Endothelial cell of umbilical vein (primary cell): ENCODE data around the gene TGFBR2. TPM values are rescaled to one million over a fixed set of nuclear protein-coding genes. Genes with fewer than 3 reads are reported as not detected.

Source experiments
- BruUV-seq: library from RNA; stranded (reverse); fragments of 400-500 nt; replicated peaks from 2 replicates; lab custom pipeline; 2021; lab: Mats Ljungman, UMichigan
- CTCF ChIA-PET: fragments of 300-600, 350-600 bp; sonication (Branson Sonifier 250); formaldehyde crosslinking; loops from one replicate; lab custom pipeline; 2021; ENCODE audit warnings: antibody characterized with exemption, inconsistent platforms; lab: Charles Lee
- POLR2A ChIA-PET: fragments of 300-600, 350-600 bp; sonication (Branson Sonifier 250); formaldehyde crosslinking; loops from one replicate; lab custom pipeline; 2021; ENCODE audit warnings: antibody characterized with exemption, inconsistent platforms; lab: Charles Lee
- DNase-seq: peaks from one replicate; pipeline ENCODE4 v3.0.0-alpha.2; 2011; ENCODE audit warnings: low read depth, low spot score
- FAIRE-seq: peaks from 2 replicates; lab custom pipeline; 2011; peaks lifted over from hg19 to GRCh38; lab: Jason Lieb, UNC
- H2AFZ ChIP-seq: 2 replicates; pipeline ENCODE4 v1.6.0; 2012; ENCODE audit warnings: low read depth, low read length, control low read depth, inconsistent platforms
- H3K27ac ChIP-seq: 2 replicates; pipeline ENCODE4 v1.5.1; 2011; ENCODE audit warnings: low read depth, mild to moderate bottlenecking, control low read depth, low read length, moderate library complexity; ENCODE audit not compliant: insufficient read depth
- H3K27me3 ChIP-seq, 2 experiments: 2 replicates each; pipeline versions ENCODE4 v1.6.0 to v1.6.1; 2011; ENCODE audit warnings: low read length in 2 of 2, mixed read lengths in 1 of 2; ENCODE audit not compliant: control insufficient read depth in 2 of 2, insufficient read depth in 2 of 2
- H3K36me3 ChIP-seq, 2 experiments: 2 replicates in 1 of 2; 3 replicates in 1 of 2; pipeline ENCODE4 v1.5.1; 2011; ENCODE audit warnings: low read length in 2 of 2, mild to moderate bottlenecking in 1 of 2, moderate library complexity in 1 of 2; ENCODE audit not compliant: control insufficient read depth in 2 of 2, insufficient read depth in 2 of 2; ENCODE audit errors: extremely low read depth in 1 of 2
- H3K4me1 ChIP-seq: 3 replicates; pipeline ENCODE4 v1.5.1; 2011; ENCODE audit warnings: mild to moderate bottlenecking, low read length; ENCODE audit not compliant: control insufficient read depth, insufficient read depth; ENCODE audit errors: extremely low read depth
- H3K4me2 ChIP-seq: 2 replicates; pipeline ENCODE4 v1.6.1; 2011; ENCODE audit warnings: low read length, control low read depth, mixed read lengths; ENCODE audit not compliant: insufficient read depth
- H3K4me3 ChIP-seq, 3 experiments: fragments of 200-600 bp in 1 of 3; sonication (generic), shearing (Covaris generic) in 1 of 3; replicated peaks in 1 of 3; 2 replicates each; pipeline ENCODE4 v1.5.1; 2011 to 2016; ENCODE audit warnings: control low read depth in 3 of 3, low read length in 3 of 3, mild to moderate bottlenecking in 2 of 3, inconsistent platforms in 1 of 3, low read depth in 1 of 3, moderate library complexity in 1 of 3; ENCODE audit not compliant: insufficient read depth in 1 of 3
- H3K79me2 ChIP-seq: 2 replicates; pipeline ENCODE4 v1.6.0; 2012; ENCODE audit warnings: low read length, inconsistent platforms; ENCODE audit not compliant: control insufficient read depth, insufficient read depth
- H3K9ac ChIP-seq: replicated peaks from 2 replicates; pipeline ENCODE3; 2011; ENCODE audit warnings: low read length, control low read depth; ENCODE audit not compliant: insufficient read depth; ENCODE audit errors: extremely low read depth
- H3K9me1 ChIP-seq: replicated peaks from 3 replicates; pipeline ENCODE4 v1.6.0; 2011; ENCODE audit warnings: mild to moderate bottlenecking, low read length; ENCODE audit not compliant: control insufficient read depth, insufficient read depth; ENCODE audit errors: extremely low read depth
- H3K9me3 ChIP-seq: replicated peaks from 2 replicates; pipeline ENCODE4 v1.5.1; 2012; ENCODE audit warnings: low read length, inconsistent platforms; ENCODE audit not compliant: control insufficient read depth, insufficient read depth
- H4K20me1 ChIP-seq: replicated peaks from 2 replicates; pipeline ENCODE3; 2011; ENCODE audit warnings: mild to moderate bottlenecking, low read length; ENCODE audit not compliant: control insufficient read depth, insufficient read depth; ENCODE audit errors: extremely low read depth
- EZH2 ChIP-seq: IDR thresholded peaks from 2 replicates; pipeline ENCODE4 v1.6.1; 2012; ENCODE audit warnings: borderline replicate concordance, low read depth, mild to moderate bottlenecking, moderate library complexity, low read length, inconsistent platforms; ENCODE audit not compliant: severe bottlenecking
- FOS ChIP-seq: IDR thresholded peaks from 2 replicates; pipeline ENCODE4 v1.6.1; 2011; ENCODE audit warnings: mild to moderate bottlenecking, low read length, moderate library complexity, borderline replicate concordance; ENCODE audit not compliant: insufficient read depth
- GATA2 ChIP-seq: IDR thresholded peaks from 2 replicates; pipeline ENCODE4 v1.7.0; 2011; ENCODE audit warnings: low read depth, mild to moderate bottlenecking, moderate library complexity, mixed read lengths, low read length; ENCODE audit not compliant: insufficient read length, insufficient read depth
- JUN ChIP-seq: IDR thresholded peaks from 2 replicates; pipeline ENCODE4 v1.6.1; 2011; ENCODE audit warnings: borderline replicate concordance, low read depth; ENCODE audit not compliant: insufficient read length, insufficient read depth
- MYC ChIP-seq: IDR thresholded peaks from one replicate; pipeline ENCODE4 v1.6.1; 2011; ENCODE audit warnings: mild to moderate bottlenecking, low read depth, low read length
- POLR2AphosphoS5 ChIP-seq: IDR thresholded peaks from 2 replicates; pipeline ENCODE4 v1.6.1; 2012; ENCODE audit warnings: low read depth, mild to moderate bottlenecking, control low read depth, low read length, moderate library complexity; ENCODE audit not compliant: insufficient read depth
- dilution Hi-C: fragments of 300-500 bp; cut with MboI; formaldehyde crosslinking; loops from one replicate; pipeline ENCODE4 v1.15.0; 2019; ENCODE audit warnings: low sequenced_read_pairs; ENCODE audit not compliant: extremely low pct_ligation_motif_present
- intact Hi-C: fragments of 100-400 bp; cut with micrococcal nuclease; formaldehyde crosslinking; loops from one replicate; pipeline ENCODE4 v1.10.0; 2022
- polyA plus RNA-seq, 4 experiments: library from polyadenylated mRNA; depleted of rRNA in 3 of 4; stranded (reverse) in 3 of 4; unstranded in 1 of 4; fragments of >200 nt; gene quantifications; 2 replicates each; pipeline versions ENCODE4 v1.2.1 to v1.2.3, GENCODE V29; 2011 to 2012; ENCODE audit warnings: missing spikeins in 1 of 4
- total RNA-seq: library from RNA; stranded (reverse); gene quantifications from 2 replicates; pipeline ENCODE4 v1.2.3, GENCODE V29; 2021
- TF ChIP-seq, protein P1 (sequence below), 2 donors: IDR thresholded peaks; 1 replicate in 1 of 2; 2 replicates in 1 of 2; pipeline ENCODE4 v1.5.1; 2011; ENCODE audit warnings: low read length in 2 of 2, mild to moderate bottlenecking in 2 of 2, moderate library complexity in 2 of 2, control low read depth in 1 of 2, inconsistent platforms in 1 of 2, low read depth in 1 of 2; ENCODE audit not compliant: insufficient read depth in 1 of 2; ENCODE audit errors: extremely low read depth in 1 of 2
- TF ChIP-seq, protein P2 (sequence below): IDR thresholded peaks from 2 replicates; pipeline ENCODE4 v1.6.1; 2011; ENCODE audit not compliant: insufficient read depth, insufficient read length

Gene TGFBR2
- total and polyA plus RNA-seq, 2 donors (not counting 3 experiments of a cell fraction or from before 2014, with no cell fraction given): 227 to 250 TPM

DNA sequence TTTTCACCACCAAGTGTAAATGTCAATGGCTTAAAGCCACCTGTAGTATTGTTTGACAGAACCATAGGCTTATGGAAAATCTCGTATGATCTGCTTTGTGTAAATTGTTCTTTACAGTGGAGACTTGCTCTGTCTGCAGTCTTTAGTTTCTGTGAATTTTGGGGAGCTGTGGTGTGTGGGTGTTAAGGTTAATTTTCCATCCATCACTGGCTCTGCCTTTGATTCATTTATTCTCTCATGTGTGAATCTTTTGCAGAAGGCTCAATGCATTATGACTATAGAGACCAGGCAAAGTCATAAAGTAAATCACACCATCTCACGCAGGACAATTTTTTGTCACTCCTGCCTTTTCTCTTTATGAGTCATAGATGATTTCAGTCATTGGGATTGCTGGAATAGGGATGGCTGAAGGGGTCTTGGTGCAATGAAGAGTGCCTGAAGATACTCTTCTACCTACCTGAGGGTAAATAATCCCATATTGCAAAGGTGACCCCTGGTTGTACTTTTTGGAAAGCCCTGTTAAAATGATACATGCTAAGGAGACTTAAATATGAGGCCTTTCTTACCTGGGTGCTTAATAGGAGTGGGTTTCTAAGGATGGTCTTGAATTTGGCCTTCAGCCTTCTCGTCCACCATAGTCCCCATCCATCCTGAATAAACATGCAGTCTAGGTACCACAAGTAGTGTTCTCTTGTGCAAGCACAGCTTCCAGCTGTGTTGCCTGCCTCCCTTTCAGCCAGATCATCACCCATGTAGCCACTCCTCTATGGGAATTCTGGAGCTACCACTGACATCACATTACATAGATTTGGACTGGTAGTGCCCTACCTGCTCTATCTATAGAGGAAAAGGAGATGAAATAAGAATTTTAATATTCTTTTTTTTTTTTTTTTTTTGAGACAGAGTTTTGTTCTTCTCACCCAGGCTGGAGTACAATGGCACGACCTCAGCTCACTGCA, 14.3 kb downstream of the TGFBR2 start:
- no peak for TF ChIP-seq MYC
- TF ChIP-seq EZH2: no peak
- no peak for TF ChIP-seq POLR2AphosphoS5
- TF ChIP-seq JUN: no peak
- no peak for TF ChIP-seq FOS
- TF ChIP-seq, protein P1, sequence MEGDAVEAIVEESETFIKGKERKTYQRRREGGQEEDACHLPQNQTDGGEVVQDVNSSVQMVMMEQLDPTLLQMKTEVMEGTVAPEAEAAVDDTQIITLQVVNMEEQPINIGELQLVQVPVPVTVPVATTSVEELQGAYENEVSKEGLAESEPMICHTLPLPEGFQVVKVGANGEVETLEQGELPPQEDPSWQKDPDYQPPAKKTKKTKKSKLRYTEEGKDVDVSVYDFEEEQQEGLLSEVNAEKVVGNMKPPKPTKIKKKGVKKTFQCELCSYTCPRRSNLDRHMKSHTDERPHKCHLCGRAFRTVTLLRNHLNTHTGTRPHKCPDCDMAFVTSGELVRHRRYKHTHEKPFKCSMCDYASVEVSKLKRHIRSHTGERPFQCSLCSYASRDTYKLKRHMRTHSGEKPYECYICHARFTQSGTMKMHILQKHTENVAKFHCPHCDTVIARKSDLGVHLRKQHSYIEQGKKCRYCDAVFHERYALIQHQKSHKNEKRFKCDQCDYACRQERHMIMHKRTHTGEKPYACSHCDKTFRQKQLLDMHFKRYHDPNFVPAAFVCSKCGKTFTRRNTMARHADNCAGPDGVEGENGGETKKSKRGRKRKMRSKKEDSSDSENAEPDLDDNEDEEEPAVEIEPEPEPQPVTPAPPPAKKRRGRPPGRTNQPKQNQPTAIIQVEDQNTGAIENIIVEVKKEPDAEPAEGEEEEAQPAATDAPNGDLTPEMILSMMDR (IDR thresholded peaks at IDR 0.05; ENCODE audit: extremely low read depth in 1 of 2, insufficient read depth in 1 of 2, low read depth in 1 of 2, low read length in 2 of 2): no peak
- TF ChIP-seq, protein P2, sequence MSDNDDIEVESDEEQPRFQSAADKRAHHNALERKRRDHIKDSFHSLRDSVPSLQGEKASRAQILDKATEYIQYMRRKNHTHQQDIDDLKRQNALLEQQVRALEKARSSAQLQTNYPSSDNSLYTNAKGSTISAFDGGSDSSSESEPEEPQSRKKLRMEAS: no peak
- TF ChIP-seq GATA2: no peak
- dilution Hi-C loops: loop anchor here (25.0 kb wide), 1 partner anchor 283 kb away; no protein-coding TSS in a partner anchor
- H4K20me1 ChIP-seq: peaks cover 10% of the 10 kb centered on the region
- no TSS peak for BruUV-seq
- H3K27me3 ChIP-seq: no peaks in the 10 kb centered on the region
- no peak for DNase-seq
- POLR2A ChIA-PET: interaction anchor here (0.6 kb wide), 3 partner anchors 14 to 277 kb away, joined by 3 to 5 read pairs (median 3); no protein-coding TSS in a partner anchor
- no peak overlapping the region for H3K9ac ChIP-seq
- H3K4me2 ChIP-seq: peak overlapping the region; percentile 28
- H3K4me1 ChIP-seq: peaks cover 77% of the 10 kb centered on the region
- intact Hi-C loops: no loop called here
- H3K9me1 ChIP-seq: no peaks in the 10 kb centered on the region
- H3K4me3 ChIP-seq: no peak overlapping the region
- H3K9me3 ChIP-seq: no peaks in the 10 kb centered on the region
- CTCF ChIA-PET: no interaction called here
- H3K36me3 ChIP-seq: peaks cover 5 to 12% of the 10 kb centered on the region in 2 experiments
- H3K27ac ChIP-seq: no peak overlapping the region
- H3K79me2 ChIP-seq: peaks cover 98% of the 10 kb centered on the region
- no peak for FAIRE-seq
- H2AFZ ChIP-seq: no peak overlapping the region
